Kasumi-1 (cell line): Measurements from ENCODE around the gene POU2AF1.
"Not testable (repeated sequence)": the region's sequence is repeated elsewhere in the genome, so short reads cannot be mapped to it uniquely, and the experiment has no call there.

Experiments used
- DNase-seq, 2 experiments: peaks; one replicate each; lab custom pipeline; 2025; lab: John Stamatoyannopoulos, UW

The POU2AF1 gene

DNA sequence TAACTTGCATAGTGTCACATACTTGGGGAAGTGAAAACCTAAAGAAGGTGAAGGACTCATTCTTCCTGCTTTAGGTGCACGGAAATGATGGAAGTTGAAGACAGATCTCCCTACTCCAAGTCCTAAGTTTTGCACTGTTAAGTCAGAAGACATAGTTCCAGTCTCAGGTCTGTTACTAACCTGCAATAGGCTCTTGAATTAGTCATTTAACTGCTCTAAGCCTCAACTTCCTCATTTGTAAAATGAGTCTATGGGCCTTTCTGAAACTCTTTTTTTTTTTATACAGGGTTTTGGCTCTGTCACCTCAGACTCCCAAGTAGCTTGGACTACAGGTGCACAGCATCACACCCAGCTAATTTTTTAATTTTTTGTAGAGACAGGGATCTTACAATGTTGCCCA is 30.8 kb upstream of the POU2AF1 start:
- DNase-seq: peak; percentile 73 to 85

- DNase-seq: peak; percentile 57 to 69
Measured at GRCh38 chr11:111408789-111409727, 30.0 kb upstream of the POU2AF1 start.

DNA sequence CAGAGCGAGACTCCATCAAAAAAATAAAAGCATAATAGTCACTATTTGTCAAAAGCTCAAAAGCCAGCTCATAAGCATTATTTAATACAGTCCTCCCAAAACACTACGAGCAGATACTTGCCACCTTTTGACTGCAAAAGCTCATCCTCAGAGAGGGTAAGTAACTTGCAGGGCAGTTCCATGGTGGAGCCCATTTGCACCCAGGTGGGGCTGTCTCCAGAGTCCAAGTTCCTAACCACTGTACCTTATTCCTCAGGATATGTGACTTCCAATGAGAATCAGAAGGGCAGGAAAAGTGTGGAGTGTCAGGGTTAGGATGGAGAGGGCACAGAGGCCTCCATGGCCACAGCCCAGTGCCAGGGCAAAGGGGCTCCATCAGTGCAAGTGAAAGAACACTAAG is 28.6 kb upstream of the POU2AF1 start:
- DNase-seq: no peak

- no peak for DNase-seq
Measured at GRCh38 chr11:111406589-111406988, 27.5 kb upstream of the POU2AF1 start.

- no peak for DNase-seq
Measured at GRCh38 chr11:111406091-111406490, 27.0 kb upstream of the POU2AF1 start.

GRCh38 chr11:111405551-111405950 is 26.5 kb upstream of the POU2AF1 start:
- DNase-seq: no peak

DNA sequence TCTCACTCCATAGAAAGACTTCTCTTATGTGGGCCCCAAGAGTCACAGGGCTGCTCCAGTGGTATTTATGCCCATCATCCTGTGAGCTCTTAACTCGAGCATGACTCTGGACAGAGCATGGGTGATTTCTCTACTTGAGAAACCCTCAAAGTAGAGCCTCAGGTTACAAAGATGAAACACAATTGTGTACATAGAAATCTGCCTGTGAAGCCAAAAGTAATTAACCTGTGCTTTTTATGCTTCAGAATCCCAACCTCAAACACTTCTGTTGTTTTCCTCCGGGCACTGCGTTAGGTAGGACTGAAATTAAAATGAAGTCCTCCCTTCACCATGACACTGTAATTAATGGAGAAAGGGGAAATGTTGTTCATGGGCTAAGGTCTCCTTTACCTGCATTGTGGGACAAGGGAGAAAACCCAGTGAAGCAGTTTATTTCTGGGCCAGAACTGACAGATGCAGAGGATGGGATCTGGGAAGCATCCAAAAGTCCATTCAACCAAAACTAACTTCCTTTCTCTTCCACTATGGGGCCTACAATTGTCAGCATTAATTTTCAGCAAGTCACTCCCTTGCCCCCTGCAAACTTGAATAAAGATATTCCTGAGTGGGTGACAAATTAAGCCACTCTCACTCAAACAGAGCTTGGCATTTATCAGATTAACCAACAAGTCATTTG is 24.1 kb upstream of the POU2AF1 start:
- no peak for DNase-seq

GRCh38 chr11:111402411-111402810 is 23.3 kb upstream of the POU2AF1 start:
- DNase-seq: no peak

DNA sequence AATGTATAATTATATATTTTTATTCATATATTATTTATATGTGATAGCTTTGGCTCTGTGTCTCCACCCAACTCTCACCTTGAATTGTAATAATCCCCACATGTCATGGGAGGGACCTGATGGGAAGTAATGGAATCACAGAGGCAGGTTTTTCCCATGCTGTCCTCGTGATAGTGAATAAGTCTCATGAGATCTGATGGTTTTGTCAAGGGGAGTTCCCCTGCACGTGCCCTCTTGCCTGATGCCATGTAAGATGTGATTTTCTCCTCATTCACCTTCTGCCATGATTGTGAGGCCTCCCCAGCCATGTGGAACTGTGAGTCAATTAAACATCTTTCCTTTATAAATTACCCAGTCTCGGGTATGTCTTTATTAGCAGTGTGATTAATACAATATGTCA is 22.9 kb upstream of the POU2AF1 start:
- DNase-seq: not testable (repeated sequence)

DNA sequence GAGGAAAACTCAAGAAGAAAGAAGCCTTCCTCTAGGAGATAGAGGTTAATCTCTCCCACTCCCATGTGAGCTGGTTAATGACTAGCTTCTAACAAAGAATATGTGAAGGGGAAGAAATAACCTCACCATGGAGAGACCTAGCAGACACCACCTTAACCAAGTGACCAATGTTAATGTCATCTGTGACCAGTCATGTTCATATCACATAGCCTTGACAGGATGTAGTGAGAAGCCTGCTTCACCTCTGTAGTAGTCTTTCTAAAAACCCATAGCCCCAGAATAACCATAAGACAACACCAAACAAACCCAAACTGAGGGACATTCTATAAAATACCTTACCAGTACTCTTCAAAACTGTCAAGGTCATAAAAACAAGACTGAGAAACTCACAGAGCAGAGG is 21.5 kb upstream of the POU2AF1 start:
- DNase-seq: no peak

- no peak for DNase-seq
Measured at GRCh38 chr11:111399187-111400031, 20.3 kb upstream of the POU2AF1 start.

- DNase-seq: no peak
Measured at GRCh38 chr11:111397034-111397433, 18.0 kb upstream of the POU2AF1 start.

DNA sequence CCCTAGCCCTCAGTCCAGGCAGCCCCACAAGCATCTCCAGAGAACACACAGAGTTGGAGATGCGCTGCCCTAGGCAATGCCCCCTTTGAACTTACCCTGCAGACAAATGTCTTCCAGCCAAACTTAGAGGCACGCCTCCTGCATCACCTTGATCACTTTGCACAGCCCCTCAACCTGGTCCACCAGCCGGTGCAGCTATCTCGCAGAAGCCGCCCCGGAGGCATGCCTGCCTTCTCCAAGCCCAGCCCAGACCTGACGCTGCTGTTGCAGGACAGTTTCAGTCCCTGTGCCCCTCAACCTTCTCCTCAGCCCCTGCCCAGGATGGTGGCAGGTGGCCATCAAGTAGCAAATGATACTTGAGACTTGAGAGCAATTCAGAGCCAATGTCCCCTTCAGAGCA is 16.7 kb upstream of the POU2AF1 start:
- DNase-seq: no peak

DNA sequence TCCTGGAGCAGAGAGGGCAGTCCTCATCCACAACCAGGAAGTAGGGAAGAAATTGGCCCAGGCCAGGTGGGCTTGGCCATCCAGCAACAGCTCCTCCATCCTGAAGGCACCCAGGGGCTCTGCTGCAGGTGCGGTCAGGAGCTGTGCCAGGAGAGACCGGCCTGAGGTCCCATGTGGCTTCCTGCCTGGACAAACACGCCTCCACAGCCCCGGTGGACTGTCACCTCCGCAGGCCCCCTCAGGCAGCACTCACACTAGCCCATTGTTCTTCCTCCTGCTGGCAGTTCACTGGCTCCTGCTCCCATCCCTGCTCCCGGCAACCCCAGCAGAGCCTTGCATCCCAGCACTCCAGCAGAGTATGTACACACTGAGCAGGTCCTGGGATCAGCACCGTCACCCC is 16.0 kb upstream of the POU2AF1 start:
- no peak for DNase-seq

DNA sequence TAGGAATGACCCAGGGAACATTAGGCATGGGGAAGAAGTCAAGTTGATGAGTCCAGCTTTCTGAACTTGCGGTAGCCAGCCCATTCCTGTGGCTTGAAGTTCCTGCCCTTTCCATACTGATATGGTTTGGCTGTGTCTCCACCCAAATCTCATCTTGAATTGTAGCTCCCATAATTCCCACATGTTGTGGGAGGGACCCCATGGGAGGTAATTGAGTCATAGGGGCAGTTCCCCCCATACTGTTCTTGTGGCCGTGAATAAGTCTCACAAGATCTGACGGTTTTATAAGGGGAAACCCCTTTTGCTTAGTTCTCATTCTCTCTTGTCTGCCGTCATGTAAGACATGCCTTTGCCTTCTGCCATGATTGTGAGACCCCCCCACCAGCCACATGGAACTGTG is 15.1 kb upstream of the POU2AF1 start:
- DNase-seq: not testable (repeated sequence)

DNA sequence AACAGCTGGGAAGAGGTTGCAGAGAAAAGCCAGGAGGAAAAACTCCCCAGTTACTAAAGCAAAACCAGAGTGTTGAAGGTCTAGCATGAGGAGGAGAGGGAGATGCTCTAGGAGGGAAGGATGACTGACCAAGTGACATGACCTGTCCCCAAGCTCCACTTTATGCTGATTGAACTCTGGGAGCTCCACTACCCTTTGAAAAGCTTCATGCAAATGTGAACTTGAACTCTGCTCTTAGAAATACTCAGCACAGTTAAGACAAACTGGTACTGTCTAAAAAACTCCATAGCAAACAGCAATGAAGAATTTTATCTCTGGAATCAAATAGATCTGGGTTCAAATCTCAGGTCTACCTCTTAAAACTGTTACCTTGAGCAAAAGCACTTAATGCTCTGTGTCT is 14.5 kb upstream of the POU2AF1 start:
- no peak for DNase-seq

- DNase-seq: no peak
Measured at GRCh38 chr11:111393096-111393495, 14.0 kb upstream of the POU2AF1 start.

- DNase-seq: no peak
Measured at GRCh38 chr11:111392552-111392951, 13.5 kb upstream of the POU2AF1 start.

GRCh38 chr11:111391328-111392124 is 12.5 kb upstream of the POU2AF1 start:
- DNase-seq: no peak

DNA sequence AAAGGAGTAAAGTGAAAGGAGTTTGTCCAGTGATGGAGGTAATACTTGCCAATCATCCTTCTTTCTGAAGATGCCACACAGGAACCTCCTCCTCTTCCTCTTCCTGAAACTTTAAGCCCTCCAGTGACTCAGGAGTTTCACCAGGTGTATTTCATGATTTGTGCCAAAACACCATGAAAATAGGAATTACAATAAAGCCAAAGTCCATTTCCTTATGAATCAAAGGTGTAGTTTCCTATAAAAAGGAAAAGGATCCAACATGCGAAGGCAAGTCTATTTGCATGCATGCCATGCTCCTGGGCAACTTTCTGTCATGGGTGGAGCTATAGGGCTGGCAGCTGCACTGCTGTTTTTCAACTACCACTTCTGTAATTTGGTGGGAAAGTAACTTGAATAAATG is 9.8 kb upstream of the POU2AF1 start:
- no peak for DNase-seq

- no peak for DNase-seq
Measured at GRCh38 chr11:111388420-111388819, 9.3 kb upstream of the POU2AF1 start.

- no peak for DNase-seq
Measured at GRCh38 chr11:111387363-111387762, 8.3 kb upstream of the POU2AF1 start.
